ENCODE measurements around the gene TTC38.

GRCh38 chr22:46326066-46326680, 58.4 kb downstream of the TTC38 start:
- no peak for TF ChIP-seq SMC3 (conservative IDR thresholded peaks at IDR 0.05; ENCODE audit: poor library complexity)
- TF ChIP-seq EZH2 (IDR thresholded peaks at IDR 0.05; ENCODE audit: borderline replicate concordance, insufficient read depth, low read length, poor library complexity, severe bottlenecking): no peak
- TF ChIP-seq, protein P1, sequence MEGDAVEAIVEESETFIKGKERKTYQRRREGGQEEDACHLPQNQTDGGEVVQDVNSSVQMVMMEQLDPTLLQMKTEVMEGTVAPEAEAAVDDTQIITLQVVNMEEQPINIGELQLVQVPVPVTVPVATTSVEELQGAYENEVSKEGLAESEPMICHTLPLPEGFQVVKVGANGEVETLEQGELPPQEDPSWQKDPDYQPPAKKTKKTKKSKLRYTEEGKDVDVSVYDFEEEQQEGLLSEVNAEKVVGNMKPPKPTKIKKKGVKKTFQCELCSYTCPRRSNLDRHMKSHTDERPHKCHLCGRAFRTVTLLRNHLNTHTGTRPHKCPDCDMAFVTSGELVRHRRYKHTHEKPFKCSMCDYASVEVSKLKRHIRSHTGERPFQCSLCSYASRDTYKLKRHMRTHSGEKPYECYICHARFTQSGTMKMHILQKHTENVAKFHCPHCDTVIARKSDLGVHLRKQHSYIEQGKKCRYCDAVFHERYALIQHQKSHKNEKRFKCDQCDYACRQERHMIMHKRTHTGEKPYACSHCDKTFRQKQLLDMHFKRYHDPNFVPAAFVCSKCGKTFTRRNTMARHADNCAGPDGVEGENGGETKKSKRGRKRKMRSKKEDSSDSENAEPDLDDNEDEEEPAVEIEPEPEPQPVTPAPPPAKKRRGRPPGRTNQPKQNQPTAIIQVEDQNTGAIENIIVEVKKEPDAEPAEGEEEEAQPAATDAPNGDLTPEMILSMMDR (IDR thresholded peaks at IDR 0.05; ENCODE audit: poor library complexity, severe bottlenecking): no peak
- TF ChIP-seq EP300 (conservative IDR thresholded peaks at IDR 0.05; ENCODE audit: poor library complexity, severe bottlenecking): no peak
- no peak for TF ChIP-seq RAD21 (conservative IDR thresholded peaks at IDR 0.05)
- TF ChIP-seq REST (IDR thresholded peaks at IDR 0.05; ENCODE audit: borderline replicate concordance): no peak
- TF ChIP-seq TAF1 (IDR thresholded peaks at IDR 0.05; ENCODE audit: low read depth): no peak
- no peak for TF ChIP-seq POLR2AphosphoS5 (IDR thresholded peaks at IDR 0.05)
- no peak for TF ChIP-seq MXI1 (conservative IDR thresholded peaks at IDR 0.05; ENCODE audit: poor library complexity, severe bottlenecking)

All from neural cell (in vitro differentiated cells).